ENCODE measurements around the gene KCNAB2. TPM values are rescaled to one million over a fixed set of nuclear protein-coding genes. Genes with fewer than 3 reads are reported as not detected.

The KCNAB2 gene
- total RNA-seq, 6 experiments from 2014 or later, result 8.0 to 12.6 (median 10.7) TPM

DNA sequence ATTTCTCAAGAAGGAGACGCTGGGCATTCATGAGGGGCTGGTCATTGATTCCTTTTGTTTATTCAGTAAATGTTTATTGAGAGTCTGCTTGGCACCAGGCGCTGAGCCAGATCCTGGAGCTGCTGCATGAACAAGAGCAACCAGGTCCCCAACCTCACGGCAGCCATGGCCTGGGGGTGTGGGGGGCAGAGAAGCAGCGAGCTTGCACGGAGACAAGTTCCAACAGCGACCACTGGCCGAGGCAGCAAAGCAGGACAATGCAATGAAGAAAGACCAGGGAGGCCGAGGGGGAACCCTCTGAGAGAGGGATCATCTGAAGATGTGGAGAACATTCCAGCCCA is 7.5 kb downstream of the KCNAB2 start:
- H3K27ac Mint-ChIP-seq, result no peak overlapping the region
- DNase-seq, result no peak
- H3K9me3 Mint-ChIP-seq, result no peaks in the 10 kb centered on the region
- no peak overlapping the region for H3K4me3 Mint-ChIP-seq
- TF ChIP-seq, protein P1, sequence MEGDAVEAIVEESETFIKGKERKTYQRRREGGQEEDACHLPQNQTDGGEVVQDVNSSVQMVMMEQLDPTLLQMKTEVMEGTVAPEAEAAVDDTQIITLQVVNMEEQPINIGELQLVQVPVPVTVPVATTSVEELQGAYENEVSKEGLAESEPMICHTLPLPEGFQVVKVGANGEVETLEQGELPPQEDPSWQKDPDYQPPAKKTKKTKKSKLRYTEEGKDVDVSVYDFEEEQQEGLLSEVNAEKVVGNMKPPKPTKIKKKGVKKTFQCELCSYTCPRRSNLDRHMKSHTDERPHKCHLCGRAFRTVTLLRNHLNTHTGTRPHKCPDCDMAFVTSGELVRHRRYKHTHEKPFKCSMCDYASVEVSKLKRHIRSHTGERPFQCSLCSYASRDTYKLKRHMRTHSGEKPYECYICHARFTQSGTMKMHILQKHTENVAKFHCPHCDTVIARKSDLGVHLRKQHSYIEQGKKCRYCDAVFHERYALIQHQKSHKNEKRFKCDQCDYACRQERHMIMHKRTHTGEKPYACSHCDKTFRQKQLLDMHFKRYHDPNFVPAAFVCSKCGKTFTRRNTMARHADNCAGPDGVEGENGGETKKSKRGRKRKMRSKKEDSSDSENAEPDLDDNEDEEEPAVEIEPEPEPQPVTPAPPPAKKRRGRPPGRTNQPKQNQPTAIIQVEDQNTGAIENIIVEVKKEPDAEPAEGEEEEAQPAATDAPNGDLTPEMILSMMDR (IDR thresholded peaks at IDR 0.05), result no peak; the same call in none of the 2 replicates
- no peaks in the 10 kb centered on the region for H3K36me3 Mint-ChIP-seq (ENCODE audit: low read depth)
- H3K27me3 Mint-ChIP-seq (ENCODE audit: insufficient read depth), result peaks cover 7% of the 10 kb centered on the region
- peaks cover 7% of the 10 kb centered on the region; the same call in 1 of the 2 replicates for H3K4me1 Mint-ChIP-seq (ENCODE audit: low read depth)

DNA sequence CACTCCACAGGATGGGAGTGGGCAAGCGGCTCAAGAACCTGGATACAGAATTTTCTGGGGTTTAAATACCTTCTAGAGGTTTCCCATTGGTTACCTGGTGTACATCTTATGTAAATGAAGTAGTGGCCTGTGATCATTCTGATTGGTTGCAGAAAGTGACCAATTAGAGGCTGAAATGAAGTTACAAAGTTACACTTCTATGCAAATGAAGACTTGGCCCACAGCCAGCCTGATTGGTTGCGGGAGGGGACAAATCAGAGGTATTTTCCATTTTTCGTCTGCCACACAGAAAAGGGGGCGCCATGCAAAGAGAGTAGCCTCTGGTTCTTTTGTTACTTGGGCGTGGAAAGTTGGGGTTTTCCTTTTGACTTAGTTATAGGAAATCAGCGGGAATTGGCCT is 8.9 kb downstream of the KCNAB2 start:
- Mint-ChIP-seq H3K4me1 (ENCODE audit: low read depth) (peaks cover 11% of the 10 kb centered on the region; the same call in 1 of the 2 replicates), H3K36me3 (ENCODE audit: low read depth) (no peaks in the 10 kb centered on the region), H3K27me3 (ENCODE audit: insufficient read depth) (peaks cover 9% of the 10 kb centered on the region), H3K4me3 (no peak overlapping the region), H3K27ac (no peak overlapping the region), H3K9me3 (no peaks in the 10 kb centered on the region)
- TF ChIP-seq, protein P1 (IDR thresholded peaks at IDR 0.05), result no peak; the same call in 1 of the 2 replicates
- DNase-seq, result no peak

DNA sequence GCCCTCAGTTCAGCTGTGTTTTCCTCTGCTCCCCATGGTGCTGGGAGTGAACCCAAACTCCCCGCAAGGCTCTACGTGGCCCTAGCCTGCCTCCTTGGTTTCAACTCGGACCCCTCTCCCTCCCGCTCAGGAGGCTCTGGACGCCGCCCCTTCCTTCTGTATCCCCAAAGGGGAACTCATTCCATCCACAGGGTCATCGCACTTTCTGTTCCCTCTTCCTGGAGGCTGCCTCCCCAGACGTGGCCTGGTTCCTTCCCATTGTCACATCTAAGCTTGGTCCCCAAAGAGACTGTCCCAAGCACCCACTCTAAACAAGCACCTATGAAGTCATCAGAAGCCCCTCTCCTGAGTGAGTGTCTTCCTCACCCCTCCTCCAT is 10.9 kb downstream of the KCNAB2 start:
- TF ChIP-seq, protein P1 (IDR thresholded peaks at IDR 0.05), result no peak
- Mint-ChIP-seq H3K36me3 (ENCODE audit: low read depth) (no peaks in the 10 kb centered on the region), H3K27ac (no peak overlapping the region), H3K9me3 (no peaks in the 10 kb centered on the region), H3K27me3 (ENCODE audit: insufficient read depth) (peaks cover 12% of the 10 kb centered on the region), H3K4me1 (ENCODE audit: low read depth) (peaks cover 18% of the 10 kb centered on the region; the same call in 1 of the 2 replicates), H3K4me3 (no peak overlapping the region)
- no peak for DNase-seq

DNA sequence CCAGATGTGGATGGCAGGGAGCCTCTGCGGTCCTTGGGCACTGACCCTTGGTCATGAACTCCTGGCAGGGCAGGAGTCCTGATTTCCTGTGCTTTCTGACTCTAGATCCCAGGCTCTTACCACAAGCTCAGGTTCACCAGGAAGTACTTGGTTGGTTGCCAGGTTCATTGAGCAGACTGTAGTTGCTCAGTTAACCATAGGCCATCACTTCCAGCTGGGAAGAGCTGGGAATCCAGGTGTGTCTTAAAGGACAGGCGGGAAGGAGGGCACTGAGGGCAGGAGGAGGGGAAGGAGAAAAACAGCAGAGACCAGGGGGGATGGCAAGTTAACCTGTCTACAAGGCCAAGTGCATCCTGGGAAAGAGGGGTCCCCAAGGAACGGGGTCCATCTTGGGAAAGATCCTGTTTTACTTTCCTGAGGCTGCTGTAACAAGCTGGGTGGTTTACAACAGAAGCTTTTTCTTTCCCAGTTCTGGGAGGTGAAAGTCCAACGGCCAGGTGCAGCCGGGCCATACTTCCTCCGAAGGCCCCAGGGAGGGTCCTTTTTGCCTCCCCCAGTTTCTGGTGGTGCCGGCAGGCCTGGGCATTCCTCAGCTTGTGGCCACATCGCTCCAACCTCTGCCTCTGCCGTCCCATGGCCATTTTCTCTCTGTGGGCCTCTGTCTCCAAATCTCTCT is 11.6 kb downstream of the KCNAB2 start:
- no peak for DNase-seq
- TF ChIP-seq, protein P1 (IDR thresholded peaks at IDR 0.05), result no peak
- no peaks in the 10 kb centered on the region for H3K9me3 Mint-ChIP-seq
- no peak overlapping the region for H3K4me3 Mint-ChIP-seq
- no peaks in the 10 kb centered on the region for H3K36me3 Mint-ChIP-seq (ENCODE audit: low read depth)
- no peak overlapping the region for H3K27ac Mint-ChIP-seq
- peaks cover 12% of the 10 kb centered on the region for H3K27me3 Mint-ChIP-seq (ENCODE audit: insufficient read depth)
- peaks cover 18% of the 10 kb centered on the region; the same call in 1 of the 2 replicates for H3K4me1 Mint-ChIP-seq (ENCODE audit: low read depth)

DNA sequence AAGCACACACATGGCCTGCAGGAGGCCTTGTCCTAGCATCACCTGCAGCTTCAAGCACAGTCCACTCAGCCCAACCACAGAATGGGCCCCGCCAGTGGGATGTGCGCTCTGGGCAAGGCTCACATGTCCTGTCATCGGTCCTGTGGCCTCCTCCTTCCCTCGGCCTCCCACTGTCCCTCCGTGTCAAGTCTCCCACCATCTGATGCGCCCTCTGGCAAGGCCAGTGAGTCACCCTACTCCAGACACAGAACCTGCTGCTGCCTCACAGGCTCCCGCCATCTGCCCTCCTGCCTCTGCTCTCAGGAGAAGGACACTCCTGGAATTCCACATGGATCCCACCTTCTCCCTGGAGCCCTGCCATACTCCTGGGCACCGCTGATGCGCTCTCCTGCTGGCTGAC is 14.2 kb downstream of the KCNAB2 start:
- Mint-ChIP-seq H3K4me3 (no peak overlapping the region), H3K9me3 (no peaks in the 10 kb centered on the region), H3K36me3 (ENCODE audit: low read depth) (no peaks in the 10 kb centered on the region), H3K27ac (no peak overlapping the region), H3K4me1 (ENCODE audit: low read depth) (peaks cover 10% of the 10 kb centered on the region; the same call in 1 of the 2 replicates), H3K27me3 (ENCODE audit: insufficient read depth) (peaks cover 16% of the 10 kb centered on the region)
- peak; percentile 48 for DNase-seq
- TF ChIP-seq, protein P1 (IDR thresholded peaks at IDR 0.05), result no peak
